K562 (cell line): ENCODE measurements around the gene FKBP3. TPM values are rescaled to one million over a fixed set of nuclear protein-coding genes. Genes with fewer than 3 reads are reported as not detected.

Source experiments
- ATAC-seq: fragments of 200-7000 bp; cut with Tn5 transposase; 3 replicates; pipeline ENCODE4 v1.9.1; 2020; ENCODE audit warnings: moderate library complexity
- BruUV-seq: library from RNA; stranded (reverse); fragments of 400-500 nt; replicated peaks from 2 replicates; lab custom pipeline; 2021; lab: Mats Ljungman, UMichigan
- CTCF ChIA-PET: fragments of 300-600 bp; formaldehyde crosslinking; extraction: SDS; loops from one replicate; lab custom pipeline; 2021; ENCODE audit warnings: low intra/inter-chr PET ratio; lab: Yijun Ruan, JAX
- POLR2A ChIA-PET: fragments of 300-600, 350-650 bp; sonication (Branson Sonifier 250); formaldehyde crosslinking; extraction: SDS; loops from one replicate; lab custom pipeline; 2021; ENCODE audit warnings: antibody characterized with exemption, inconsistent platforms; lab: Yijun Ruan, JAX
- DNase-seq, 4 experiments: peaks; one replicate each; pipeline versions ENCODE4 v3.0.0 to v3.0.0-alpha.2; 2011 to 2018; ENCODE audit warnings: low spot score in 3 of 4, mixed read lengths in 3 of 4; ENCODE audit errors: extremely low read depth in 1 of 4
- FAIRE-seq: peaks from 2 replicates; lab custom pipeline; 2011; peaks lifted over from hg19 to GRCh38; lab: Jason Lieb, UNC
- H2AFZ ChIP-seq: 2 replicates; pipeline ENCODE4 v1.6.0; 2011; ENCODE audit warnings: low read depth, low read length, control low read depth, inconsistent platforms
- H3K27ac ChIP-seq: fragments of 200-600 bp; 3 replicates; pipeline ENCODE4 v1.8.0; 2011; ENCODE audit warnings: low read depth, mild to moderate bottlenecking, control low read depth, inconsistent platforms, low read length, moderate library complexity, mixed read lengths; ENCODE audit errors: extremely low read depth
- H3K27me3 ChIP-seq, 2 experiments: fragments of 300-600 bp in 1 of 2; 2 replicates in 1 of 2; 3 replicates in 1 of 2; pipeline versions ENCODE4 v1.6.0 to v1.8.0; 2011; ENCODE audit warnings: inconsistent platforms in 2 of 2, low read length in 2 of 2, mild to moderate bottlenecking in 1 of 2, mixed read lengths in 1 of 2, moderate library complexity in 1 of 2; ENCODE audit not compliant: control insufficient read depth in 2 of 2, insufficient read depth in 2 of 2
- H3K36me3 ChIP-seq: fragments of 300-600 bp; 3 replicates; pipeline ENCODE4 v1.8.0; 2011; ENCODE audit warnings: mild to moderate bottlenecking, low read length, inconsistent platforms; ENCODE audit not compliant: control insufficient read depth, insufficient read depth
- H3K4me1 ChIP-seq, 2 experiments: fragments of 200-600 bp in 1 of 2; replicated peaks in 1 of 2; 2 replicates in 1 of 2; 3 replicates in 1 of 2; pipeline versions ENCODE4 v1.5.1 to v1.8.0; 2011; ENCODE audit warnings: inconsistent platforms in 2 of 2, low read length in 2 of 2, mild to moderate bottlenecking in 1 of 2, mixed read lengths in 1 of 2, moderate library complexity in 1 of 2; ENCODE audit not compliant: control insufficient read depth in 2 of 2, insufficient read depth in 2 of 2
- H3K4me2 ChIP-seq: 2 replicates; pipeline ENCODE4 v1.6.1; 2011; ENCODE audit warnings: low read length, control low read depth, inconsistent platforms, mixed read lengths; ENCODE audit not compliant: insufficient read depth
- H3K4me3 ChIP-seq: fragments of 200-600 bp; sonication (generic), shearing (Covaris generic); 2 replicates; pipeline ENCODE4 v1.5.1; 2016; ENCODE audit warnings: control low read depth, inconsistent platforms
- H3K79me2 ChIP-seq: fragments of 200-600 bp; 3 replicates; pipeline ENCODE4 v1.8.0; 2011; ENCODE audit warnings: low read length, inconsistent platforms; ENCODE audit not compliant: control insufficient read depth, insufficient read depth
- H3K9ac ChIP-seq, 2 experiments: 2 replicates each; pipeline versions ENCODE4 v1.6.0 to v1.6.1; 2011; ENCODE audit warnings: low read depth in 2 of 2, low read length in 2 of 2, control low read depth in 1 of 2, inconsistent platforms in 1 of 2, mild to moderate bottlenecking in 1 of 2, mixed read lengths in 1 of 2; ENCODE audit not compliant: insufficient read depth in 1 of 2
- H3K9me1 ChIP-seq: one replicate; pipeline ENCODE4 v1.6.0; 2011; ENCODE audit warnings: inconsistent platforms, mild to moderate bottlenecking, low read length, moderate library complexity; ENCODE audit not compliant: control insufficient read depth, insufficient read depth
- H3K9me3 ChIP-seq: replicated peaks from 2 replicates; pipeline ENCODE4 v1.5.1; 2011; ENCODE audit warnings: low read depth, low read length, inconsistent platforms; ENCODE audit not compliant: control insufficient read depth, insufficient read depth
- H4K20me1 ChIP-seq: replicated peaks from 2 replicates; pipeline ENCODE4 v1.6.1; 2011; ENCODE audit warnings: low read length, inconsistent platforms, mixed read lengths; ENCODE audit not compliant: control insufficient read depth, insufficient read depth
- EWSR1 ChIP-seq: fragments of 450-650 bp; IDR thresholded peaks from 2 replicates; pipeline ENCODE4 v1.6.1; 2018; ENCODE audit warnings: borderline replicate concordance, mild to moderate bottlenecking, low read depth, moderate library complexity; ENCODE audit not compliant: partially characterized antibody
- HOXB6 ChIP-seq: fragments of 250-450 bp; sonication (Bioruptor Pico); IDR thresholded peaks from 2 replicates; pipeline ENCODE4 v1.5.1; 2022; ENCODE audit warnings: mild to moderate bottlenecking, borderline replicate concordance
- KDM2B ChIP-seq: fragments of 250-450 bp; sonication (Bioruptor Pico); IDR thresholded peaks from 2 replicates; pipeline ENCODE4 v1.8.0; 2021; ENCODE audit warnings: mild to moderate bottlenecking, moderate library complexity
- MED1 ChIP-seq: sonication (generic); formaldehyde crosslinking; IDR thresholded peaks from 2 replicates; pipeline ENCODE4 v1.8.1; 2023; ENCODE audit warnings: missing genetic modification reagents, borderline replicate concordance
- RUNX1 ChIP-seq: sonication (generic); IDR thresholded peaks from 2 replicates; pipeline ENCODE4 v1.6.1; 2016; ENCODE audit warnings: antibody characterized with exemption, low read depth
- ZNF764 ChIP-seq: fragments of 250-450 bp; sonication (Bioruptor Pico); IDR thresholded peaks from 2 replicates; pipeline ENCODE4 v1.4.0; 2020; ENCODE audit warnings: low read depth, mild to moderate bottlenecking, moderate library complexity
- WGBS: fragments of 100-300 bp; shearing (Covaris generic); methylation state at CpG from one replicate; pipeline ENCODE4 v1.1.6; 2016; ENCODE audit warnings: low coverage, mixed read lengths; ENCODE audit not compliant: insufficient coverage; ENCODE audit errors: missing lambda C conversion rate; 5-methylcytosine and 5-hydroxymethylcytosine counted together
- in situ Hi-C: fragments of 300-500 bp; cut with MboI; formaldehyde crosslinking; loops from 4 replicates; pipeline ENCODE4 v1.15.0; 2018; ENCODE audit warnings: inconsistent platforms, mixed read lengths
- intact Hi-C: fragments of 100-400 bp; cut with micrococcal nuclease; formaldehyde crosslinking; loops from 2 replicates; pipeline ENCODE4 v1.14.2; 2022
- polyA plus RNA-seq, 8 experiments: library from polyadenylated mRNA; depleted of rRNA in 4 of 8; stranded (reverse) in 5 of 8; unstranded in 3 of 8; fragments of >200 nt; fragmentation: Nextera tagmentation in 2 of 8; fragmentation: Illumina TruSeq in 1 of 8; extraction: Ambion mirVana in 2 of 8; extraction: Trizol in 1 of 8; gene quantifications; 2 replicates each; pipeline versions ENCODE4 v1.2.1 to v1.2.3, GENCODE V29; 2011 to 2014; ENCODE audit warnings: inconsistent platforms in 1 of 8, missing spikeins in 1 of 8
- total RNA-seq, 7 experiments: library from RNA; depleted of rRNA in 6 of 7; stranded (reverse); fragments of >200 nt in 6 of 7; fragmentation: Illumina TruSeq in 2 of 7; extraction: Trizol in 2 of 7; gene quantifications; 2 replicates each; pipeline versions ENCODE4 v1.2.1 to v1.2.3, GENCODE V29; 2011 to 2021; ENCODE audit warnings: low replicate concordance in 1 of 7
- TF ChIP-seq, protein P1 (sequence below): sonication (generic); formaldehyde crosslinking; IDR thresholded peaks from 2 replicates; pipeline ENCODE4 v1.8.1; 2023; ENCODE audit warnings: mild to moderate bottlenecking, missing genetic modification reagents
- TF ChIP-seq, protein P2 (sequence below), 2 experiments: fragments of 450-650 bp; IDR thresholded peaks; 2 replicates each; pipeline ENCODE4 v1.6.1; 2018; ENCODE audit warnings: mild to moderate bottlenecking in 2 of 2, low read depth in 1 of 2; ENCODE audit not compliant: partially characterized antibody in 2 of 2
- TF ChIP-seq, protein P3 (sequence below): sonication (generic); formaldehyde crosslinking; IDR thresholded peaks from 2 replicates; pipeline ENCODE4 v1.8.0; 2022; ENCODE audit warnings: mild to moderate bottlenecking, low read depth, missing genetic modification reagents
- TF ChIP-seq, protein P4 (sequence below), 2 experiments: fragments of 450-650 bp; IDR thresholded peaks; 2 replicates each; pipeline ENCODE4 v1.6.1; 2016
- TF ChIP-seq, protein P5 (sequence below): sonication (generic); formaldehyde crosslinking; IDR thresholded peaks from 2 replicates; pipeline ENCODE4 v1.8.0; 2022; ENCODE audit warnings: mild to moderate bottlenecking, missing genetic modification reagents

The FKBP3 gene
- total and polyA plus RNA-seq, 9 of the 15 experiments (the other 6 are each of a cell fraction or from before 2014, with no cell fraction given), result 43.6 to 107 (median 65.2) TPM

DNA sequence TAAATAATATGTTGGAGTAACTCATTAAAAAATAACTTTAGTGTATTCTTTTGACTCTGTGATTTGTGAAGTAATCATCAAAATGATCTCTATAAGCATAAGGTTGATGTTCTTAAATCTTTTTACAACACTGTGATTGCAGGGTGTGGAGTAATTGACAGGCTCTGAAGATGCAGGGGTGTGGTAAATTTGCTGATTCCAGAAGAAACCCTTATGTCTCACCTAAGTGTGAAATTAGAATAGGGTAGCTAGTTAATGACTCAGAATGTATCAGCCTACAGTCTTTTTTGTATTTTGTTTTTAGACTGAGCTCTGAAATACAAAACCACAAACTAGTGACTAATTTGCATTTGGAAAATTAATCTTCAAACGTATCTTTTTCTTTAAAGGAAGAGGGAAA lies 44.5 kb downstream of the FKBP3 start:
- no peak overlapping the region for H3K4me3 ChIP-seq
- peaks cover 16% of the 10 kb centered on the region for H3K36me3 ChIP-seq
- POLR2A ChIA-PET, result no interaction called here
- TF ChIP-seq HOXB6 (CRISPR knock-in tag), result no peak
- TF ChIP-seq, protein P1, sequence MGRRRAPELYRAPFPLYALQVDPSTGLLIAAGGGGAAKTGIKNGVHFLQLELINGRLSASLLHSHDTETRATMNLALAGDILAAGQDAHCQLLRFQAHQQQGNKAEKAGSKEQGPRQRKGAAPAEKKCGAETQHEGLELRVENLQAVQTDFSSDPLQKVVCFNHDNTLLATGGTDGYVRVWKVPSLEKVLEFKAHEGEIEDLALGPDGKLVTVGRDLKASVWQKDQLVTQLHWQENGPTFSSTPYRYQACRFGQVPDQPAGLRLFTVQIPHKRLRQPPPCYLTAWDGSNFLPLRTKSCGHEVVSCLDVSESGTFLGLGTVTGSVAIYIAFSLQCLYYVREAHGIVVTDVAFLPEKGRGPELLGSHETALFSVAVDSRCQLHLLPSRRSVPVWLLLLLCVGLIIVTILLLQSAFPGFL (CRISPR knock-in tag), result no peak
- TF ChIP-seq, protein P2, sequence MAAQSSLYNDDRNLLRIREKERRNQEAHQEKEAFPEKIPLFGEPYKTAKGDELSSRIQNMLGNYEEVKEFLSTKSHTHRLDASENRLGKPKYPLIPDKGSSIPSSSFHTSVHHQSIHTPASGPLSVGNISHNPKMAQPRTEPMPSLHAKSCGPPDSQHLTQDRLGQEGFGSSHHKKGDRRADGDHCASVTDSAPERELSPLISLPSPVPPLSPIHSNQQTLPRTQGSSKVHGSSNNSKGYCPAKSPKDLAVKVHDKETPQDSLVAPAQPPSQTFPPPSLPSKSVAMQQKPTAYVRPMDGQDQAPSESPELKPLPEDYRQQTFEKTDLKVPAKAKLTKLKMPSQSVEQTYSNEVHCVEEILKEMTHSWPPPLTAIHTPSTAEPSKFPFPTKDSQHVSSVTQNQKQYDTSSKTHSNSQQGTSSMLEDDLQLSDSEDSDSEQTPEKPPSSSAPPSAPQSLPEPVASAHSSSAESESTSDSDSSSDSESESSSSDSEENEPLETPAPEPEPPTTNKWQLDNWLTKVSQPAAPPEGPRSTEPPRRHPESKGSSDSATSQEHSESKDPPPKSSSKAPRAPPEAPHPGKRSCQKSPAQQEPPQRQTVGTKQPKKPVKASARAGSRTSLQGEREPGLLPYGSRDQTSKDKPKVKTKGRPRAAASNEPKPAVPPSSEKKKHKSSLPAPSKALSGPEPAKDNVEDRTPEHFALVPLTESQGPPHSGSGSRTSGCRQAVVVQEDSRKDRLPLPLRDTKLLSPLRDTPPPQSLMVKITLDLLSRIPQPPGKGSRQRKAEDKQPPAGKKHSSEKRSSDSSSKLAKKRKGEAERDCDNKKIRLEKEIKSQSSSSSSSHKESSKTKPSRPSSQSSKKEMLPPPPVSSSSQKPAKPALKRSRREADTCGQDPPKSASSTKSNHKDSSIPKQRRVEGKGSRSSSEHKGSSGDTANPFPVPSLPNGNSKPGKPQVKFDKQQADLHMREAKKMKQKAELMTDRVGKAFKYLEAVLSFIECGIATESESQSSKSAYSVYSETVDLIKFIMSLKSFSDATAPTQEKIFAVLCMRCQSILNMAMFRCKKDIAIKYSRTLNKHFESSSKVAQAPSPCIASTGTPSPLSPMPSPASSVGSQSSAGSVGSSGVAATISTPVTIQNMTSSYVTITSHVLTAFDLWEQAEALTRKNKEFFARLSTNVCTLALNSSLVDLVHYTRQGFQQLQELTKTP (IDR thresholded peaks at IDR 0.05; ENCODE audit: low read depth in 1 of 2, partially characterized antibody in 2 of 2), result no peak
- TF ChIP-seq MED1, result no peak
- TF ChIP-seq, protein P3, sequence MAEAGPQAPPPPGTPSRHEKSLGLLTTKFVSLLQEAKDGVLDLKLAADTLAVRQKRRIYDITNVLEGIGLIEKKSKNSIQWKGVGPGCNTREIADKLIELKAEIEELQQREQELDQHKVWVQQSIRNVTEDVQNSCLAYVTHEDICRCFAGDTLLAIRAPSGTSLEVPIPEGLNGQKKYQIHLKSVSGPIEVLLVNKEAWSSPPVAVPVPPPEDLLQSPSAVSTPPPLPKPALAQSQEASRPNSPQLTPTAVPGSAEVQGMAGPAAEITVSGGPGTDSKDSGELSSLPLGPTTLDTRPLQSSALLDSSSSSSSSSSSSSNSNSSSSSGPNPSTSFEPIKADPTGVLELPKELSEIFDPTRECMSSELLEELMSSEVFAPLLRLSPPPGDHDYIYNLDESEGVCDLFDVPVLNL (CRISPR knock-in tag), result no peak
- TF ChIP-seq RUNX1, result no peak
- TF ChIP-seq ZNF764, result no peak
- no peak for TF ChIP-seq EWSR1
- TF ChIP-seq, protein P4, sequence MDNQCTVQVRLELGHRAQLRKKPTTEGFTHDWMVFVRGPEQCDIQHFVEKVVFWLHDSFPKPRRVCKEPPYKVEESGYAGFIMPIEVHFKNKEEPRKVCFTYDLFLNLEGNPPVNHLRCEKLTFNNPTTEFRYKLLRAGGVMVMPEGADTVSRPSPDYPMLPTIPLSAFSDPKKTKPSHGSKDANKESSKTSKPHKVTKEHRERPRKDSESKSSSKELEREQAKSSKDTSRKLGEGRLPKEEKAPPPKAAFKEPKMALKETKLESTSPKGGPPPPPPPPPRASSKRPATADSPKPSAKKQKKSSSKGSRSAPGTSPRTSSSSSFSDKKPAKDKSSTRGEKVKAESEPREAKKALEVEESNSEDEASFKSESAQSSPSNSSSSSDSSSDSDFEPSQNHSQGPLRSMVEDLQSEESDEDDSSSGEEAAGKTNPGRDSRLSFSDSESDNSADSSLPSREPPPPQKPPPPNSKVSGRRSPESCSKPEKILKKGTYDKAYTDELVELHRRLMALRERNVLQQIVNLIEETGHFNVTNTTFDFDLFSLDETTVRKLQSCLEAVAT (IDR thresholded peaks at IDR 0.05), result no peak
- TF ChIP-seq KDM2B (CRISPR knock-in tag), result no peak
- TF ChIP-seq, protein P5, sequence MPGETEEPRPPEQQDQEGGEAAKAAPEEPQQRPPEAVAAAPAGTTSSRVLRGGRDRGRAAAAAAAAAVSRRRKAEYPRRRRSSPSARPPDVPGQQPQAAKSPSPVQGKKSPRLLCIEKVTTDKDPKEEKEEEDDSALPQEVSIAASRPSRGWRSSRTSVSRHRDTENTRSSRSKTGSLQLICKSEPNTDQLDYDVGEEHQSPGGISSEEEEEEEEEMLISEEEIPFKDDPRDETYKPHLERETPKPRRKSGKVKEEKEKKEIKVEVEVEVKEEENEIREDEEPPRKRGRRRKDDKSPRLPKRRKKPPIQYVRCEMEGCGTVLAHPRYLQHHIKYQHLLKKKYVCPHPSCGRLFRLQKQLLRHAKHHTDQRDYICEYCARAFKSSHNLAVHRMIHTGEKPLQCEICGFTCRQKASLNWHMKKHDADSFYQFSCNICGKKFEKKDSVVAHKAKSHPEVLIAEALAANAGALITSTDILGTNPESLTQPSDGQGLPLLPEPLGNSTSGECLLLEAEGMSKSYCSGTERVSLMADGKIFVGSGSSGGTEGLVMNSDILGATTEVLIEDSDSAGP, result no peak

More for the DNA sequence above, 44.5 kb downstream of the FKBP3 start:
- Histone ChIP-seq H3K4me2 (no peak overlapping the region), H3K4me1 (no peaks in the 10 kb centered on the region; a peak in 2 of 5 replicates), H3K27me3 (no peaks in the 10 kb centered on the region), H4K20me1 (peaks cover 6% of the 10 kb centered on the region), H3K9me3 (no peaks in the 10 kb centered on the region), H3K27ac (no peak overlapping the region), H3K9ac (no peak overlapping the region), H3K9me1 (no peaks in the 10 kb centered on the region), H3K79me2 (peaks cover 98% of the 10 kb centered on the region), H2AFZ (no peak overlapping the region)
- DNase-seq, result no peak
- FAIRE-seq, result no peak
- no peak for ATAC-seq
- 0% methylated on average over 1 of the region's 1 CpG for WGBS
- CTCF ChIA-PET, result no interaction called here
- BruUV-seq, result no TSS peak
- in situ Hi-C loops, result no loop called here
- intact Hi-C loops, result no loop called here
